ENCODE results near the gene LMO7.

DNA sequence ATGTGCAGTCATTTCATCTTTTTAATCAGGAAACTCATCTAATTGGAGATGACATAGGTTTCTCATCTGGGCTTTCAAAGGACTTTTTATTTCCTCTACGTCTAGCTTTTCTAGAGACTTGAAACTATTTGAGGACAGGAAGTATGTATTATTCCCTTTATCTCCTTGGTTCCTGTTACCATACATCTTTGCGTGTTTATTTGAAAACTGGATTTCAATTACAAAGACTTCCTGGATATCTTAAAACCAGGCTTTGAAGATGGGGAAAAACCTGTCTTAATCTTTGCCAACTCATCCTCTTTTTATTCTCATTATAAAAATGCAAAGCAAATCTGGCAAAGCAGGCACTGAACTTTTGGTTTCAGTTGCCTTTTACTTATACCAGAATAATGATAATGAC, 130.5 kb downstream of the LMO7 start:
- no peak for TF ChIP-seq YY1 (IDR thresholded peaks at IDR 0.05; ENCODE audit: low read depth, low read length)
- no peak for TF ChIP-seq HDAC6 (IDR thresholded peaks at IDR 0.05; ENCODE audit: low read depth, low read length)
- TF ChIP-seq, protein P1, sequence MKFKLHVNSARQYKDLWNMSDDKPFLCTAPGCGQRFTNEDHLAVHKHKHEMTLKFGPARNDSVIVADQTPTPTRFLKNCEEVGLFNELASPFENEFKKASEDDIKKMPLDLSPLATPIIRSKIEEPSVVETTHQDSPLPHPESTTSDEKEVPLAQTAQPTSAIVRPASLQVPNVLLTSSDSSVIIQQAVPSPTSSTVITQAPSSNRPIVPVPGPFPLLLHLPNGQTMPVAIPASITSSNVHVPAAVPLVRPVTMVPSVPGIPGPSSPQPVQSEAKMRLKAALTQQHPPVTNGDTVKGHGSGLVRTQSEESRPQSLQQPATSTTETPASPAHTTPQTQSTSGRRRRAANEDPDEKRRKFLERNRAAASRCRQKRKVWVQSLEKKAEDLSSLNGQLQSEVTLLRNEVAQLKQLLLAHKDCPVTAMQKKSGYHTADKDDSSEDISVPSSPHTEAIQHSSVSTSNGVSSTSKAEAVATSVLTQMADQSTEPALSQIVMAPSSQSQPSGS (IDR thresholded peaks at IDR 0.05; ENCODE audit: low read length) = no peak
- TF ChIP-seq CTCF (IDR thresholded peaks at IDR 0.05; ENCODE audit: control extremely low read depth in 1 of 3, insufficient read depth in 1 of 3, low read depth in 1 of 3, low read length in 3 of 3) = no peak
- TF ChIP-seq GTF2F1 (IDR thresholded peaks at IDR 0.05; ENCODE audit: borderline replicate concordance, low read depth, low read length) = no peak
- no peak for TF ChIP-seq TEAD4 (IDR thresholded peaks at IDR 0.05; ENCODE audit: low read depth, low read length)
- TF ChIP-seq TAF1 (IDR thresholded peaks at IDR 0.05; ENCODE audit: low read depth, low read length) = no peak
- no peak for TF ChIP-seq TCF12 (IDR thresholded peaks at IDR 0.05; ENCODE audit: low read depth, low read length)
- TF ChIP-seq POLR2A (IDR thresholded peaks at IDR 0.05; ENCODE audit: control extremely low read depth in 1 of 2, low read depth in 2 of 2, low read length in 2 of 2) = no peak
- no peak for TF ChIP-seq SIN3A (conservative IDR thresholded peaks at IDR 0.05 in 1 of 2, IDR thresholded peaks at IDR 0.05 in 1 of 2; ENCODE audit: low read depth in 1 of 2, low read length in 2 of 2)
- no peak for TF ChIP-seq ZNF274 (IDR thresholded peaks at IDR 0.05; ENCODE audit: borderline replicate concordance, extremely low read depth, low read length)
